ENCODE results near the gene ADORA3.

GRCh38 chr1:111483876-111484275 lies 19.6 kb downstream of the ADORA3 start:
- TF ChIP-seq CTCF (IDR thresholded peaks at IDR 0.05; ENCODE audit: insufficient read depth, low read length) (no peak), POLR2AphosphoS5 (IDR thresholded peaks at IDR 0.05; ENCODE audit: low read depth) (no peak), REST (IDR thresholded peaks at IDR 0.05; ENCODE audit: insufficient replicate concordance, low read depth) (no peak)

All from HL-60 (cell line).